K562 (cell line): ENCODE measurements around the gene COL24A1. TPM values are rescaled to one million over a fixed set of nuclear protein-coding genes. Genes with fewer than 3 reads are reported as not detected.

ENCODE experiments used
- ATAC-seq: fragments of 200-7000 bp; cut with Tn5 transposase; 3 replicates; pipeline ENCODE4 v1.9.1; 2020; ENCODE audit warnings: moderate library complexity
- BruUV-seq: library from RNA; stranded (reverse); fragments of 400-500 nt; replicated peaks from 2 replicates; lab custom pipeline; 2021; lab: Mats Ljungman, UMichigan
- CTCF ChIA-PET: fragments of 300-600 bp; formaldehyde crosslinking; extraction: SDS; loops from one replicate; lab custom pipeline; 2021; ENCODE audit warnings: low intra/inter-chr PET ratio; lab: Yijun Ruan, JAX
- POLR2A ChIA-PET: fragments of 300-600, 350-650 bp; sonication (Branson Sonifier 250); formaldehyde crosslinking; extraction: SDS; loops from one replicate; lab custom pipeline; 2021; ENCODE audit warnings: antibody characterized with exemption, inconsistent platforms; lab: Yijun Ruan, JAX
- DNase-seq, 4 experiments: peaks; one replicate each; pipeline versions ENCODE4 v3.0.0 to v3.0.0-alpha.2; 2011 to 2018; ENCODE audit warnings: low spot score in 3 of 4, mixed read lengths in 3 of 4; ENCODE audit errors: extremely low read depth in 1 of 4
- FAIRE-seq: peaks from 2 replicates; lab custom pipeline; 2011; peaks lifted over from hg19 to GRCh38; lab: Jason Lieb, UNC
- H2AFZ ChIP-seq: 2 replicates; pipeline ENCODE4 v1.6.0; 2011; ENCODE audit warnings: low read depth, low read length, control low read depth, inconsistent platforms
- H3K27ac ChIP-seq: fragments of 200-600 bp; 3 replicates; pipeline ENCODE4 v1.8.0; 2011; ENCODE audit warnings: low read depth, mild to moderate bottlenecking, control low read depth, inconsistent platforms, low read length, moderate library complexity, mixed read lengths; ENCODE audit errors: extremely low read depth
- H3K27me3 ChIP-seq, 2 experiments: fragments of 300-600 bp in 1 of 2; 2 replicates in 1 of 2; 3 replicates in 1 of 2; pipeline versions ENCODE4 v1.6.0 to v1.8.0; 2011; ENCODE audit warnings: inconsistent platforms in 2 of 2, low read length in 2 of 2, mild to moderate bottlenecking in 1 of 2, mixed read lengths in 1 of 2, moderate library complexity in 1 of 2; ENCODE audit not compliant: control insufficient read depth in 2 of 2, insufficient read depth in 2 of 2
- H3K36me3 ChIP-seq: fragments of 300-600 bp; 3 replicates; pipeline ENCODE4 v1.8.0; 2011; ENCODE audit warnings: mild to moderate bottlenecking, low read length, inconsistent platforms; ENCODE audit not compliant: control insufficient read depth, insufficient read depth
- H3K4me1 ChIP-seq, 2 experiments: fragments of 200-600 bp in 1 of 2; replicated peaks in 1 of 2; 2 replicates in 1 of 2; 3 replicates in 1 of 2; pipeline versions ENCODE4 v1.5.1 to v1.8.0; 2011; ENCODE audit warnings: inconsistent platforms in 2 of 2, low read length in 2 of 2, mild to moderate bottlenecking in 1 of 2, mixed read lengths in 1 of 2, moderate library complexity in 1 of 2; ENCODE audit not compliant: control insufficient read depth in 2 of 2, insufficient read depth in 2 of 2
- H3K4me2 ChIP-seq: 2 replicates; pipeline ENCODE4 v1.6.1; 2011; ENCODE audit warnings: low read length, control low read depth, inconsistent platforms, mixed read lengths; ENCODE audit not compliant: insufficient read depth
- H3K4me3 ChIP-seq: fragments of 200-600 bp; sonication (generic), shearing (Covaris generic); 2 replicates; pipeline ENCODE4 v1.5.1; 2016; ENCODE audit warnings: control low read depth, inconsistent platforms
- H3K79me2 ChIP-seq: fragments of 200-600 bp; 3 replicates; pipeline ENCODE4 v1.8.0; 2011; ENCODE audit warnings: low read length, inconsistent platforms; ENCODE audit not compliant: control insufficient read depth, insufficient read depth
- H3K9ac ChIP-seq, 2 experiments: 2 replicates each; pipeline versions ENCODE4 v1.6.0 to v1.6.1; 2011; ENCODE audit warnings: low read depth in 2 of 2, low read length in 2 of 2, control low read depth in 1 of 2, inconsistent platforms in 1 of 2, mild to moderate bottlenecking in 1 of 2, mixed read lengths in 1 of 2; ENCODE audit not compliant: insufficient read depth in 1 of 2
- H3K9me1 ChIP-seq: one replicate; pipeline ENCODE4 v1.6.0; 2011; ENCODE audit warnings: inconsistent platforms, mild to moderate bottlenecking, low read length, moderate library complexity; ENCODE audit not compliant: control insufficient read depth, insufficient read depth
- H3K9me3 ChIP-seq: replicated peaks from 2 replicates; pipeline ENCODE4 v1.5.1; 2011; ENCODE audit warnings: low read depth, low read length, inconsistent platforms; ENCODE audit not compliant: control insufficient read depth, insufficient read depth
- H4K20me1 ChIP-seq: replicated peaks from 2 replicates; pipeline ENCODE4 v1.6.1; 2011; ENCODE audit warnings: low read length, inconsistent platforms, mixed read lengths; ENCODE audit not compliant: control insufficient read depth, insufficient read depth
- EP400 ChIP-seq: fragments of 450-650 bp; IDR thresholded peaks from 2 replicates; pipeline ENCODE4 v1.6.1; 2017; ENCODE audit warnings: antibody characterized with exemption, mild to moderate bottlenecking, moderate library complexity
- GMEB1 ChIP-seq: fragments of 250-450 bp; sonication (Bioruptor Pico); IDR thresholded peaks from 2 replicates; pipeline ENCODE4 v1.4.0; 2020; ENCODE audit warnings: mild to moderate bottlenecking
- KDM2B ChIP-seq: fragments of 250-450 bp; sonication (Bioruptor Pico); IDR thresholded peaks from 2 replicates; pipeline ENCODE4 v1.8.0; 2021; ENCODE audit warnings: mild to moderate bottlenecking, moderate library complexity
- RAD21 ChIP-seq, 2 experiments: fragments of 250-450 bp in 1 of 2; fragments of 450-650 bp in 1 of 2; sonication (Bioruptor Pico) in 1 of 2; formaldehyde crosslinking in 1 of 2; IDR thresholded peaks in 1 of 2; conservative IDR thresholded peaks in 1 of 2; 2 replicates each; pipeline versions ENCODE4 v1.4.0 to v1.8.0; 2020 to 2022; ENCODE audit warnings: mild to moderate bottlenecking in 2 of 2, moderate library complexity in 1 of 2
- RUNX1 ChIP-seq: sonication (generic); IDR thresholded peaks from 2 replicates; pipeline ENCODE4 v1.6.1; 2016; ENCODE audit warnings: antibody characterized with exemption, low read depth
- TAF15 ChIP-seq: fragments of 200-400 bp; formaldehyde crosslinking; IDR thresholded peaks from 2 replicates; pipeline ENCODE4 v1.6.1; 2017; ENCODE audit warnings: mild to moderate bottlenecking, low read depth, low read length, moderate library complexity
- ZBTB11 ChIP-seq, 3 experiments: fragments of 200-800 bp in 1 of 3; fragments of 250-450 bp in 1 of 3; fragments of 450-650 bp in 1 of 3; sonication (Bioruptor Pico) in 1 of 3; sonication (Bioruptor generic) in 1 of 3; formaldehyde crosslinking in 1 of 3; IDR thresholded peaks; 2 replicates each; pipeline versions ENCODE4 v1.6.1 to v1.8.0; 2016 to 2022; ENCODE audit warnings: mild to moderate bottlenecking in 2 of 3, missing genetic modification characterization in 2 of 3, missing compliant biosample characterization in 1 of 3, moderate library complexity in 1 of 3
- ZFP36 ChIP-seq: fragments of 150-350 bp; IDR thresholded peaks from 2 replicates; pipeline ENCODE4 v1.6.1; 2018; ENCODE audit warnings: low read length, low read depth; ENCODE audit not compliant: partially characterized antibody
- ZNF263 ChIP-seq: sonication (generic); formaldehyde crosslinking; IDR thresholded peaks from 2 replicates; pipeline ENCODE4 v1.8.0; 2022; ENCODE audit warnings: mild to moderate bottlenecking, missing genetic modification reagents, borderline replicate concordance
- ZNF77 ChIP-seq: fragments of 250-450 bp; sonication (Bioruptor Pico); IDR thresholded peaks from 2 replicates; pipeline ENCODE4 v1.5.0; 2020
- WGBS: fragments of 100-300 bp; shearing (Covaris generic); methylation state at CpG from one replicate; pipeline ENCODE4 v1.1.6; 2016; ENCODE audit warnings: low coverage, mixed read lengths; ENCODE audit not compliant: insufficient coverage; ENCODE audit errors: missing lambda C conversion rate; 5-methylcytosine and 5-hydroxymethylcytosine counted together
- in situ Hi-C: fragments of 300-500 bp; cut with MboI; formaldehyde crosslinking; loops from 4 replicates; pipeline ENCODE4 v1.15.0; 2018; ENCODE audit warnings: inconsistent platforms, mixed read lengths
- intact Hi-C: fragments of 100-400 bp; cut with micrococcal nuclease; formaldehyde crosslinking; loops from 2 replicates; pipeline ENCODE4 v1.14.2; 2022
- polyA plus RNA-seq, 8 experiments: library from polyadenylated mRNA; depleted of rRNA in 4 of 8; stranded (reverse) in 5 of 8; unstranded in 3 of 8; fragments of >200 nt; fragmentation: Nextera tagmentation in 2 of 8; fragmentation: Illumina TruSeq in 1 of 8; extraction: Ambion mirVana in 2 of 8; extraction: Trizol in 1 of 8; gene quantifications; 2 replicates each; pipeline versions ENCODE4 v1.2.1 to v1.2.3, GENCODE V29; 2011 to 2014; ENCODE audit warnings: inconsistent platforms in 1 of 8, missing spikeins in 1 of 8
- total RNA-seq, 7 experiments: library from RNA; depleted of rRNA in 6 of 7; stranded (reverse); fragments of >200 nt in 6 of 7; fragmentation: Illumina TruSeq in 2 of 7; extraction: Trizol in 2 of 7; gene quantifications; 2 replicates each; pipeline versions ENCODE4 v1.2.1 to v1.2.3, GENCODE V29; 2011 to 2021; ENCODE audit warnings: low replicate concordance in 1 of 7
- TF ChIP-seq, protein P1 (sequence below), 2 experiments: fragments of 450-650 bp in 1 of 2; sonication (generic) in 1 of 2; formaldehyde crosslinking in 1 of 2; IDR thresholded peaks in 1 of 2; conservative IDR thresholded peaks in 1 of 2; 2 replicates each; pipeline versions ENCODE4 v1.6.1 to v1.8.1; 2016 to 2023; ENCODE audit warnings: mild to moderate bottlenecking in 2 of 2, moderate library complexity in 2 of 2, inconsistent platforms in 1 of 2, missing genetic modification reagents in 1 of 2
- TF ChIP-seq, protein P2 (sequence below): fragments of 250-450 bp; sonication (Bioruptor Pico); IDR thresholded peaks from 2 replicates; pipeline ENCODE4 v1.5.0; 2021

Gene COL24A1
- total and polyA plus RNA-seq, 9 of the 15 experiments (the other 6 are each of a cell fraction or from before 2014, with no cell fraction given), result 0.01 to 0.06 (median 0.03) TPM; not detected in 2

- 0% methylated on average over 4 of the region's 4 CpGs for WGBS
- Histone ChIP-seq H3K4me2 (no peak overlapping the region), H3K9ac (no peak overlapping the region), H3K27me3 (no peaks in the 10 kb centered on the region), H4K20me1 (no peaks in the 10 kb centered on the region), H3K4me1 (no peaks in the 10 kb centered on the region), H3K4me3 (no peak overlapping the region), H3K36me3 (no peaks in the 10 kb centered on the region), H3K9me1 (no peaks in the 10 kb centered on the region), H3K27ac (no peak overlapping the region), H2AFZ (no peak overlapping the region), H3K79me2 (no peaks in the 10 kb centered on the region), H3K9me3 (no peaks in the 10 kb centered on the region)
- DNase-seq, result peak in 2 of 4 experiments; percentile 5 to 14
- FAIRE-seq, result no peak
- CTCF ChIA-PET, result no interaction called here
- POLR2A ChIA-PET, result no interaction called here
- intact Hi-C loops (no loop called here), in situ Hi-C loops (no loop called here)
- no TSS peak for BruUV-seq
- ATAC-seq, result no peak
- TF ChIP-seq, protein P1, sequence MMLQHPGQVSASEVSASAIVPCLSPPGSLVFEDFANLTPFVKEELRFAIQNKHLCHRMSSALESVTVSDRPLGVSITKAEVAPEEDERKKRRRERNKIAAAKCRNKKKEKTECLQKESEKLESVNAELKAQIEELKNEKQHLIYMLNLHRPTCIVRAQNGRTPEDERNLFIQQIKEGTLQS (IDR thresholded peaks at IDR 0.05), result no peak
- TF ChIP-seq, protein P1 (CRISPR knock-in tag; conservative IDR thresholded peaks at IDR 0.05), result no peak
- no peak for TF ChIP-seq ZNF77 (CRISPR knock-in tag)
- TF ChIP-seq, protein P2, sequence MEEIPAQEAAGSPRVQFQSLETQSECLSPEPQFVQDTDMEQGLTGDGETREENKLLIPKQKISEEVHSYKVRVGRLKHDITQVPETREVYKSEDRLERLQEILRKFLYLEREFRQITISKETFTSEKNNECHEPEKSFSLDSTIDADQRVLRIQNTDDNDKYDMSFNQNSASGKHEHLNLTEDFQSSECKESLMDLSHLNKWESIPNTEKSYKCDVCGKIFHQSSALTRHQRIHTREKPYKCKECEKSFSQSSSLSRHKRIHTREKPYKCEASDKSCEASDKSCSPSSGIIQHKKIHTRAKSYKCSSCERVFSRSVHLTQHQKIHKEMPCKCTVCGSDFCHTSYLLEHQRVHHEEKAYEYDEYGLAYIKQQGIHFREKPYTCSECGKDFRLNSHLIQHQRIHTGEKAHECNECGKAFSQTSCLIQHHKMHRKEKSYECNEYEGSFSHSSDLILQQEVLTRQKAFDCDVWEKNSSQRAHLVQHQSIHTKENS (CRISPR knock-in tag), result no peak
- no peak for TF ChIP-seq RUNX1
- TF ChIP-seq ZNF263, result no peak
- no peak for TF ChIP-seq GMEB1 (CRISPR knock-in tag)
- TF ChIP-seq EP400, result no peak
- TF ChIP-seq KDM2B, result no peak
- no peak for TF ChIP-seq TAF15
- no peak for TF ChIP-seq ZBTB11 (CRISPR knock-in tag; IDR thresholded peaks at IDR 0.05)
- TF ChIP-seq RAD21 (CRISPR knock-in tag; conservative IDR thresholded peaks at IDR 0.05 in 1 of 2, IDR thresholded peaks at IDR 0.05 in 1 of 2), result 0 out of 4 replicates have a peak, but pooled peaks have one; percentile 14 to 25
- no peak for TF ChIP-seq ZFP36
Measured at GRCh38 chr1:85894651-85895050, 261.9 kb downstream of the COL24A1 start.
